ENCODE data around the gene PCSK6.

The PCSK6 gene

GRCh38 chr15:101489599-101490407 lies at the start of gene PCSK6:
Gene PCSK6 (minus strand): TSS chr15:101489707. CDS start chr15:101489670, 37 bp downstream.
- no peak for DNase-seq (ENCODE audit: low read depth)

- DNase-seq (ENCODE audit: low read depth): no peak
Measured at GRCh38 chr15:101538996-101539395, 49.5 kb upstream of the PCSK6 start.

GRCh38 chr15:101538177-101538576 lies 48.7 kb upstream of the PCSK6 start:
- DNase-seq (ENCODE audit: low read depth): no peak

- DNase-seq (ENCODE audit: low read depth): no peak
Measured at GRCh38 chr15:101537483-101538080, 48.1 kb upstream of the PCSK6 start.

- no peak for DNase-seq (ENCODE audit: low read depth)
Measured at GRCh38 chr15:101536875-101537405, 47.4 kb upstream of the PCSK6 start.

- no peak for DNase-seq (ENCODE audit: low read depth)
Measured at GRCh38 chr15:101536166-101536874, 46.8 kb upstream of the PCSK6 start.

GRCh38 chr15:101535170-101535902 lies 45.8 kb upstream of the PCSK6 start:
- no peak for DNase-seq (ENCODE audit: low read depth)

GRCh38 chr15:101534376-101534970 lies 45.0 kb upstream of the PCSK6 start:
- DNase-seq (ENCODE audit: low read depth): no peak

GRCh38 chr15:101533371-101534140 lies 44.0 kb upstream of the PCSK6 start:
- DNase-seq (ENCODE audit: low read depth): no peak

GRCh38 chr15:101532865-101533264 lies 43.4 kb upstream of the PCSK6 start:
- DNase-seq (ENCODE audit: low read depth): no peak

GRCh38 chr15:101531170-101531569 lies 41.7 kb upstream of the PCSK6 start:
- DNase-seq (ENCODE audit: low read depth): no peak

GRCh38 chr15:101530224-101530958 lies 40.9 kb upstream of the PCSK6 start:
- no peak for DNase-seq (ENCODE audit: low read depth)

- DNase-seq (ENCODE audit: low read depth): no peak
Measured at GRCh38 chr15:101528917-101529299, 39.4 kb upstream of the PCSK6 start.

- DNase-seq (ENCODE audit: low read depth): no peak
Measured at GRCh38 chr15:101528108-101528916, 38.8 kb upstream of the PCSK6 start.

- DNase-seq (ENCODE audit: low read depth): no peak
Measured at GRCh38 chr15:101526890-101527289, 37.4 kb upstream of the PCSK6 start.

GRCh38 chr15:101526442-101526841 lies 36.9 kb upstream of the PCSK6 start:
- no peak for DNase-seq (ENCODE audit: low read depth)

GRCh38 chr15:101526021-101526420 lies 36.5 kb upstream of the PCSK6 start:
- no peak for DNase-seq (ENCODE audit: low read depth)

- no peak for DNase-seq (ENCODE audit: low read depth)
Measured at GRCh38 chr15:101525087-101525669, 35.7 kb upstream of the PCSK6 start.

- no peak for DNase-seq (ENCODE audit: low read depth)
Measured at GRCh38 chr15:101523560-101523940, 34.0 kb upstream of the PCSK6 start.
